ENCODE results near the gene PRUNE2. TPM values are rescaled to one million over a fixed set of nuclear protein-coding genes. Genes with fewer than 3 reads are reported as not detected.

Gene PRUNE2
- total RNA-seq, 1 donor from 2014 or later: 0.63 TPM

- DNase-seq (ENCODE audit: low read depth): no peak
- no peak for TF ChIP-seq CTCF (conservative IDR thresholded peaks at IDR 0.05; ENCODE audit: low read depth, low read length)
- H3K4me3 ChIP-seq (ENCODE audit: low read depth, low read length): no peak overlapping the region
These were observed 261.7 kb downstream of the PRUNE2 start for GRCh38 chr9:76644171-76644570.

GRCh38 chr9:76643399-76644117 lies 262.4 kb downstream of the PRUNE2 start:
- H3K4me3 ChIP-seq (ENCODE audit: low read depth, low read length): no peak overlapping the region
- no peak for TF ChIP-seq CTCF (conservative IDR thresholded peaks at IDR 0.05; ENCODE audit: low read depth, low read length)
- no peak for DNase-seq (ENCODE audit: low read depth)

- H3K4me3 ChIP-seq (ENCODE audit: low read depth, low read length): no peak overlapping the region
- no peak for TF ChIP-seq CTCF (conservative IDR thresholded peaks at IDR 0.05; ENCODE audit: low read depth, low read length)
- no peak for DNase-seq (ENCODE audit: low read depth)
These were observed 263.2 kb downstream of the PRUNE2 start for GRCh38 chr9:76642701-76643209.

GRCh38 chr9:76642074-76642473 lies 263.8 kb downstream of the PRUNE2 start:
- no peak for DNase-seq (ENCODE audit: low read depth)
- no peak overlapping the region for H3K4me3 ChIP-seq (ENCODE audit: low read depth, low read length)
- no peak for TF ChIP-seq CTCF (conservative IDR thresholded peaks at IDR 0.05; ENCODE audit: low read depth, low read length)

GRCh38 chr9:76638001-76638400 lies 267.9 kb downstream of the PRUNE2 start:
- TF ChIP-seq CTCF (conservative IDR thresholded peaks at IDR 0.05; ENCODE audit: low read depth, low read length): no peak
- H3K4me3 ChIP-seq (ENCODE audit: low read depth, low read length): no peak overlapping the region
- DNase-seq (ENCODE audit: low read depth): no peak

- no peak for TF ChIP-seq CTCF (conservative IDR thresholded peaks at IDR 0.05; ENCODE audit: low read depth, low read length)
- no peak for DNase-seq (ENCODE audit: low read depth)
- H3K4me3 ChIP-seq (ENCODE audit: low read depth, low read length): no peak overlapping the region
These were observed 268.5 kb downstream of the PRUNE2 start for GRCh38 chr9:76637416-76637815.

All from epithelial cell of proximal tubule (primary cell).